ENCODE data around the gene PIAS2. TPM values are rescaled to one million over a fixed set of nuclear protein-coding genes. Genes with fewer than 3 reads are reported as not detected.
"Not testable (repeated sequence)": the region's sequence is repeated elsewhere in the genome, so short reads cannot be mapped to it uniquely, and the experiment has no call there.

The PIAS2 gene, protein sequence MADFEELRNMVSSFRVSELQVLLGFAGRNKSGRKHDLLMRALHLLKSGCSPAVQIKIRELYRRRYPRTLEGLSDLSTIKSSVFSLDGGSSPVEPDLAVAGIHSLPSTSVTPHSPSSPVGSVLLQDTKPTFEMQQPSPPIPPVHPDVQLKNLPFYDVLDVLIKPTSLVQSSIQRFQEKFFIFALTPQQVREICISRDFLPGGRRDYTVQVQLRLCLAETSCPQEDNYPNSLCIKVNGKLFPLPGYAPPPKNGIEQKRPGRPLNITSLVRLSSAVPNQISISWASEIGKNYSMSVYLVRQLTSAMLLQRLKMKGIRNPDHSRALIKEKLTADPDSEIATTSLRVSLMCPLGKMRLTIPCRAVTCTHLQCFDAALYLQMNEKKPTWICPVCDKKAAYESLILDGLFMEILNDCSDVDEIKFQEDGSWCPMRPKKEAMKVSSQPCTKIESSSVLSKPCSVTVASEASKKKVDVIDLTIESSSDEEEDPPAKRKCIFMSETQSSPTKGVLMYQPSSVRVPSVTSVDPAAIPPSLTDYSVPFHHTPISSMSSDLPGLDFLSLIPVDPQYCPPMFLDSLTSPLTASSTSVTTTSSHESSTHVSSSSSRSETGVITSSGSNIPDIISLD
- polyA plus RNA-seq (2011; rRNA removed), result 5.5 and 5.6 TPM in 2 replicates
- polyA minus RNA-seq (2011; rRNA and poly(A)+ RNA removed), result 7.7 and 10.5 TPM in 2 replicates

DNA sequence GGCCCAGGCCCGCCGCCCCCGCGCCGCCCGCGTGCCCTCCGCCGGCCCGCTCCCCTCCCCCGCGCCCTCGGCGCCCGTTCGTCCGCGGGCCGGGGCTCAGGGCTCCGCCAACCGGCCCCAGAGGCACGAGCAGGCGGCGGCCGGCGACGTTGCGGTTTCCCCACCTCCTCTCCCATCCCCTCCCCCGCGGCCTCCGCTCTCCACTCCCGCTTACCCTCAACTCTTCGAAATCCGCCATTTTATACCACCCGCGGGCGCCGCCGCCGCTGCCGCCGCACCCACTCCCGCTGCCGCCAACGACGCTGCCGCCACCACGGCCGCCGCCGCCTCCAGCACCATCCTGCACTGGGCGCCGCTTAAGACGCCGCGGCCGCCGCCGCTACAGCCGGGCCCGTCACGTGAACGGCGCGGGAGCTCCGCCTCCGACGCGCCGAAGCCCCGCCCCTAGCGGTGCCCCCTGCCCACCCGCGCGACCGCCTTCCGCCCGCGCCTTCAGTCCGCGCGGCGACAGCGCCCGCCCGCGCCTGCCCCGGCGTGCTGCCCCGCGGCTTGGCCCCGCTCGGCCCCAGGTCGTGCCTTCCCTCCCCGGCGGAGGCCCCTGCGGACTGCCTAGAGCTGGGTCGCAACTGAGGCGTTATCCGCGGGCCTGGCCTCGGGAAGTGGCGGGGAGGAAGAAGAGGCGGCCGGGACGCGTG lies at the start of gene PIAS2, which contains the start of gene KATNAL2:
TSS of gene PIAS2 (minus strand) at position 400 of the 695 bp plus-strand sequence. CDS start at position 238, 162 bp downstream.
TSS of gene KATNAL2 (plus strand) at position 495 of the 695 bp plus-strand sequence. CDS start 29,271 bp downstream, outside the sequence.
- CTCF ChIA-PET, result interaction anchor here (0.6 kb wide), 1 partner anchor 34 kb away, joined by 3 read pairs; no protein-coding TSS in a partner anchor
- Histone ChIP-seq H3K4me3 (ENCODE audit: low read depth, low read length) (peak within 1 kb of the TSS; percentile 85), H3K27me3 (ENCODE audit: control insufficient read depth, insufficient read depth, low read length) (no peaks in the 10 kb centered on the region), H3K36me3 (ENCODE audit: control insufficient read depth, insufficient read depth, low read length) (no peaks in the 10 kb centered on the region)
- no peak for DNase-seq (ENCODE audit: low read depth)
- TF ChIP-seq, protein P1, sequence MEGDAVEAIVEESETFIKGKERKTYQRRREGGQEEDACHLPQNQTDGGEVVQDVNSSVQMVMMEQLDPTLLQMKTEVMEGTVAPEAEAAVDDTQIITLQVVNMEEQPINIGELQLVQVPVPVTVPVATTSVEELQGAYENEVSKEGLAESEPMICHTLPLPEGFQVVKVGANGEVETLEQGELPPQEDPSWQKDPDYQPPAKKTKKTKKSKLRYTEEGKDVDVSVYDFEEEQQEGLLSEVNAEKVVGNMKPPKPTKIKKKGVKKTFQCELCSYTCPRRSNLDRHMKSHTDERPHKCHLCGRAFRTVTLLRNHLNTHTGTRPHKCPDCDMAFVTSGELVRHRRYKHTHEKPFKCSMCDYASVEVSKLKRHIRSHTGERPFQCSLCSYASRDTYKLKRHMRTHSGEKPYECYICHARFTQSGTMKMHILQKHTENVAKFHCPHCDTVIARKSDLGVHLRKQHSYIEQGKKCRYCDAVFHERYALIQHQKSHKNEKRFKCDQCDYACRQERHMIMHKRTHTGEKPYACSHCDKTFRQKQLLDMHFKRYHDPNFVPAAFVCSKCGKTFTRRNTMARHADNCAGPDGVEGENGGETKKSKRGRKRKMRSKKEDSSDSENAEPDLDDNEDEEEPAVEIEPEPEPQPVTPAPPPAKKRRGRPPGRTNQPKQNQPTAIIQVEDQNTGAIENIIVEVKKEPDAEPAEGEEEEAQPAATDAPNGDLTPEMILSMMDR (IDR thresholded peaks at IDR 0.05; ENCODE audit: insufficient read depth, low read depth, low read length), result no peak
- POLR2A ChIA-PET, result interaction anchor here (0.8 kb wide), 1 partner anchor 232 kb away, joined by 3 read pairs; no protein-coding TSS in a partner anchor

DNA sequence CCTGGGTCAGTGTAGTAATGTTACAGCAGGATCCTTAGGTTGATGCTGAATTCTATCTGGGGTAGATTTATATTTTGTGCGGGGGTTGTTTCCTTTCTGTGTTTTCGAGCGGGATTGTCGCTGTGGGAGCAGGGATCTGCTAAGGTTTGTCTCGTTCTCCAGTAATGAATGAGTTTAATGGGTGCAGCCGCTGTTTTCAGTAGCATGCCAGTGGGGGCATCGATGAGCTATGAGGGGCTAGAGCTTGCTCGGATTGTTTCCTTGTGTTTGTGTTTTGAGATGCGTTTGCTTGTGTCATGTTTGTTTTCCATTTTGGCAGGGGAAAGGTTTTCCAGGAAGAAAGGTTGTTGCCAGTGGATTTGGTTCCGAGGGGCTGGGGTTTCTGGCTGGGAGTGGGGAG lies 49.0 kb upstream of the PIAS2 start:
- POLR2A ChIA-PET, result not testable (repeated sequence)

DNA sequence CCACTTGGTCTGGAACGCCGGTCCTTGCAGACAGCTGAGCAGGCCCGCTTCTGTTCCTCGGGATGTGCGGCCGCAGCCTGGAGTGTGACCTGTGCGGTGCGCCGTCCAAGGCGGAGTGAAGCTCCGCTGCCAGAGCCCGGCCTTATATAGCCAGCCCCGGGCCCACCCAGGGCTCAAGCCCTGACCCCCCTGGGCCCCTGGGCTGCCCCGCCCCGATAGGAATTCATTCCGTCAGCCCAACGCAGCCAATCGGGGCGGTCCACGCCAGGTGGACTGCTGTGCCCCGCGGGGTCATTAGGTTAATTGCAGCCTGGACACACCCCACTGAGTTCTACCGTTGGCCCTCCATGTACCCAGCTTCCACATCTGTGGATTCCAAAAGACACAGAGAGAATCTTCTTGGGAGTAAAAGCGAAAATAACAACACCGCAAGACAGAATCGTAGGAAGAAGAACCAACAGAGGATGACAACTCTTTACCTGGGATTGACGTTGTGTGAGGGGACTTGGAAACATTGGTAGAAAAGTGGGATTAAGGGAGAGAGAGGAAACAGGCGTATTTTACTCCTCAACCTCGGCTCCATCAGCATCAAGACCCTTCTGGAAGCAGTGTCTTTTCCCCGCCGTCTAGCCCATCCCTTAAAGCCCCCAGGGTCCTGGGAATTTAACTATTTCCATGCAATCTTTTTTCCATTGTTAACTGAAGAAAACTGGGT lies 47.4 kb upstream of the PIAS2 start:
- H3K4me3 ChIP-seq (ENCODE audit: low read depth, low read length); H3K36me3 ChIP-seq (ENCODE audit: control insufficient read depth, insufficient read depth, low read length); CTCF ChIA-PET: not testable (repeated sequence)

More for the DNA sequence above, 49.0 kb upstream of the PIAS2 start:
- CTCF ChIA-PET; H3K27me3 ChIP-seq (ENCODE audit: control insufficient read depth, insufficient read depth, low read length); DNase-seq (ENCODE audit: low read depth); H3K36me3 ChIP-seq (ENCODE audit: control insufficient read depth, insufficient read depth, low read length); H3K4me3 ChIP-seq (ENCODE audit: low read depth, low read length): not testable (repeated sequence)

DNA sequence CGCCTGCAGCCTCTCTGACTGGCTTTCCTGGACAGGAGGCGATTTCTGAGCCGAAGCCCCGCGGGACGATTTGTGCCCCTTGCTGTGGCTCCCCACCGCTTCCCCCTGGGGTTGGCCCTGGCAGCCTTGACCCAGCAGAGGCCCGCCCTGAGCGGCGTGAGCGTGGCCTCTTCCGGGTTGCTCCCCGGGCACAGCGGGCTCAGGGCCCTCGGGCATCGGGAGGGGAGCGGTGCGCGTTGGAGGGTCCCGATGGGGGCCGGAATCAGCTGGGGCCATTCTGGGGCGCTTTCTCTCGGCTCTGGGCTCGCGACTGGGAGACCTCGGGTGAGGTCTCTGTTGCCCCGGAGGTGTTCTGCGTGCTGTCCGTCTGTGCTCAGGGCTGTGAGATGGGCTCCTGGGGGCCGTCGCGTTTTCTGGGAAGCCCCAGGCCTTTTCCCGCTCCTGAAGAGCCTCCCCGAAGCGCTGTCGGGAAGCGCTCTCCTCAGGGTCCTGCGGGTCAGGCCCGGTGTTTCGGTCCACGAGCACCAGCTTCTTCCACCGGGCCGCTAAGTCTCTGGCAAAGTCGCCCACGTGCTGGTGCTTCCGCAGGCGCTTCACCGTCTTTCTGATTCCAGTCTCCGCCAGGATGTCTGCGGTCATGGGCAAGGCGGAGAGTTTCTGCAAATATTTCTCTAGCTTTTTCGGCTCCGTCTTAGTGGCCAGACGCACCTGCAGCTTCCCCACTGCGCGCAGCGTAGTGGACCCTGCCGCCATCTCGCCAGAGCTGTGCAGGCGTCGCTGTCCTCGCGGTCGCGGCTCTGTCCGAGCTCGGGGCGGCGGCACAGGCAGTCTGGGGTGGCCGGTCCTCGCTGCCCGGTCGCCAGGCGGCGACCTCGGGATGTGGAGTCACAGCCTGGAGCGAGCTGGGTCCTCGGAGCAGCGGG lies 46.6 kb upstream of the PIAS2 start:
- DNase-seq (ENCODE audit: low read depth); H3K36me3 ChIP-seq (ENCODE audit: control insufficient read depth, insufficient read depth, low read length); H3K4me3 ChIP-seq (ENCODE audit: low read depth, low read length); POLR2A ChIA-PET; CTCF ChIA-PET; H3K27me3 ChIP-seq (ENCODE audit: control insufficient read depth, insufficient read depth, low read length): not testable (repeated sequence)

More for the DNA sequence above, 47.4 kb upstream of the PIAS2 start:
- POLR2A ChIA-PET; H3K27me3 ChIP-seq (ENCODE audit: control insufficient read depth, insufficient read depth, low read length); DNase-seq (ENCODE audit: low read depth): not testable (repeated sequence)

DNA sequence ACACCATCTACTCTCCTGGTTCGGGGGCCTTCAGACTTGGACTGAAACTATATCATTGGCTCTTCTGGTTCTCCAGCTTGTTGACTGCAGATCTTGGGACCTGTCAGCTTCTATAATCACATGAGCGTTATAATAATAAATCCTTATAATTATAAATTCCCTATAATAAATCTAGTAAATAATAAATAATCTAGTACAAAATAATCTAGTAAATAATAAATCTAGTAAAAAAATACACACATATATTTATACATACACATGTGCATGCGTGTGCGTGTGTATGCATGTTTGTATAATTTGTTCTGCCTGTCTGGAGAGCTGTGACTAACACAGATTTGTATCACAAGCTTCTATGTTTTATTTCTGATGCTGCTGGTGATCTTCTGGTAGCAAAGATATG lies 40.9 kb upstream of the PIAS2 start:
- POLR2A ChIA-PET, result no interaction called here
- CTCF ChIA-PET, result no interaction called here
- H3K27me3 ChIP-seq (ENCODE audit: control insufficient read depth, insufficient read depth, low read length), result no peaks in the 10 kb centered on the region
- no peak overlapping the region for H3K4me3 ChIP-seq (ENCODE audit: low read depth, low read length)
- TF ChIP-seq, protein P1 (IDR thresholded peaks at IDR 0.05; ENCODE audit: insufficient read depth, low read depth, low read length), result no peak
- H3K36me3 ChIP-seq (ENCODE audit: control insufficient read depth, insufficient read depth, low read length), result no peaks in the 10 kb centered on the region
- no peak for DNase-seq (ENCODE audit: low read depth)

DNA sequence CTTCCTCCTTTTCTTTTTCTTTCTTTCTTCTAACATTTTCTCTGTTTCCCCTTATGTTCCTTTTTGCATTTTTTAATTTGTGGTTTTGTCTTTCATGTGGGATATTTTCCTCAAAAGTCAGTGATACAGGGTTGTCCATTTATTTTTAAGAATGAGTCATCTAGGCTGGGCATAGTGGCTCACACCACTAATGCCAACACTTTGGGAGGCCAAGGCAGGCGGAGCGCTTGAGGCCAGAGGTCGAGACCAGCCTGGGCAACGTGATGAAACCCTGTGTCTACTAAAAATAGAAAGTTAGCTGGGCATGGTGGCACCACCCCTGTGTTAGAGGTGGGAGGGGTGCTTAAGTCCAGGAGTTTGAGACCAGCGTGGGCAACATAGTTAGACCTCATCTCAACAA lies 35.9 kb upstream of the PIAS2 start:
- Histone ChIP-seq H3K27me3 (ENCODE audit: control insufficient read depth, insufficient read depth, low read length) (no peaks in the 10 kb centered on the region), H3K4me3 (ENCODE audit: low read depth, low read length) (no peak overlapping the region), H3K36me3 (ENCODE audit: control insufficient read depth, insufficient read depth, low read length) (no peaks in the 10 kb centered on the region)
- ChIA-PET CTCF (no interaction called here), POLR2A (no interaction called here)
- no peak for DNase-seq (ENCODE audit: low read depth)
- TF ChIP-seq, protein P1 (IDR thresholded peaks at IDR 0.05; ENCODE audit: insufficient read depth, low read depth, low read length), result no peak
